Brain microvascular endothelial cell (primary cell): ENCODE results near the gene LATS2.
"Not testable (repeated sequence)": the region's sequence is repeated elsewhere in the genome, so short reads cannot be mapped to it uniquely, and the experiment has no call there.

Experiments used
- DNase-seq: peaks from one replicate; pipeline ENCODE4 v3.0.0-alpha.2; 2020
- H3K27ac ChIP-seq: fragments of 250-450 bp; sonication (Bioruptor Pico); 2 replicates; pipeline ENCODE4 v1.5.1; 2020; ENCODE audit warnings: mild to moderate bottlenecking, moderate library complexity
- H3K27me3 ChIP-seq: fragments of 250-450 bp; sonication (Bioruptor Pico); replicated peaks from 2 replicates; pipeline ENCODE4 v1.5.1; 2020; ENCODE audit warnings: mild to moderate bottlenecking
- H3K36me3 ChIP-seq: fragments of 250-450 bp; sonication (Bioruptor Pico); replicated peaks from 2 replicates; pipeline ENCODE4 v1.5.1; 2020; ENCODE audit warnings: mild to moderate bottlenecking
- H3K4me3 ChIP-seq: 2 replicates; pipeline ENCODE4 v1.5.1; 2011; ENCODE audit warnings: low read depth, mild to moderate bottlenecking, control low read depth, low read length, moderate library complexity
- in situ Hi-C: cut with HindIII; loops from 2 replicates; pipeline ENCODE4 v1.10.0; 2017; ENCODE audit warnings: low sequenced_read_pairs, low pct_ligation_motif_present
- TF ChIP-seq, protein P1 (sequence below): IDR thresholded peaks from 2 replicates; pipeline ENCODE4 v1.5.1; 2011; ENCODE audit warnings: low read depth, mild to moderate bottlenecking, moderate library complexity, low read length, control low read depth, inconsistent platforms; ENCODE audit errors: missing control alignments

LATS2 gene

DNA sequence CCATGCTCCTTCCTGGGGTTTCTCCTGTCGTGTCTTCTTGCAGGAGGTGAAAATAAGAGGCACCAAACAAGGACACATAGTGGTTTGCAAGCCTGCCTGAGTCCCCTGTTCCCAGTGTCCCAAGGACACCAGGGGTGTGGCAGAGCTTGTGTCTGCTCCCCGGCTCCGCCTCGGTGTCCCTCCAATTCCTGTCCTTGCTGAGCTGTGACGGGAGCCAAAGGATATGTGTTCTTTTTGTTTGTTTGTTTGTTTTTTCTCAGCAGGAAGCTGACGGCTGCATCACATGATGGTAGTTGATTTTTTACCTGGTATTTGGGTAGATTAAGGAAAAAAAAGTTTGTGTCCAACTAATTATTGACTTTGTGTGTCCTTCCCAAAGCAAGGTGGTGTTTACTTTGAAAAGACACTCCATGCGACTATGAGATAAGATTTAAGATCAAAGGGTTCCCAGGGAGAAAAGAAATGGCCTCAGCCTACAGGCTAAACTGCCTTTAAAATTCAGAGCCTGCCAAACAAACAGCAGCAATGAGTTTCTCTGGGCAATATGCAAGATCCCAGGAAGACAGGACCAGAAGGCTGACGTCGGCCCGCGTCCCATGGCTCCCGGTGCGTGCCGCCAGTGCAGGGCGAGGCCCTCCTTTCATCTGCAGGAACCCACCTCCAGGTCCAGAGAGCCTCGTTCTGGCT, 108.0 kb downstream of the LATS2 start:
- H3K27me3 ChIP-seq: no peaks in the 10 kb centered on the region
- TF ChIP-seq, protein P1, sequence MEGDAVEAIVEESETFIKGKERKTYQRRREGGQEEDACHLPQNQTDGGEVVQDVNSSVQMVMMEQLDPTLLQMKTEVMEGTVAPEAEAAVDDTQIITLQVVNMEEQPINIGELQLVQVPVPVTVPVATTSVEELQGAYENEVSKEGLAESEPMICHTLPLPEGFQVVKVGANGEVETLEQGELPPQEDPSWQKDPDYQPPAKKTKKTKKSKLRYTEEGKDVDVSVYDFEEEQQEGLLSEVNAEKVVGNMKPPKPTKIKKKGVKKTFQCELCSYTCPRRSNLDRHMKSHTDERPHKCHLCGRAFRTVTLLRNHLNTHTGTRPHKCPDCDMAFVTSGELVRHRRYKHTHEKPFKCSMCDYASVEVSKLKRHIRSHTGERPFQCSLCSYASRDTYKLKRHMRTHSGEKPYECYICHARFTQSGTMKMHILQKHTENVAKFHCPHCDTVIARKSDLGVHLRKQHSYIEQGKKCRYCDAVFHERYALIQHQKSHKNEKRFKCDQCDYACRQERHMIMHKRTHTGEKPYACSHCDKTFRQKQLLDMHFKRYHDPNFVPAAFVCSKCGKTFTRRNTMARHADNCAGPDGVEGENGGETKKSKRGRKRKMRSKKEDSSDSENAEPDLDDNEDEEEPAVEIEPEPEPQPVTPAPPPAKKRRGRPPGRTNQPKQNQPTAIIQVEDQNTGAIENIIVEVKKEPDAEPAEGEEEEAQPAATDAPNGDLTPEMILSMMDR: no peak
- no peak overlapping the region for H3K27ac ChIP-seq
- in situ Hi-C loops: no loop called here
- no peaks in the 10 kb centered on the region for H3K36me3 ChIP-seq
- DNase-seq: no peak
- no peak overlapping the region for H3K4me3 ChIP-seq

DNA sequence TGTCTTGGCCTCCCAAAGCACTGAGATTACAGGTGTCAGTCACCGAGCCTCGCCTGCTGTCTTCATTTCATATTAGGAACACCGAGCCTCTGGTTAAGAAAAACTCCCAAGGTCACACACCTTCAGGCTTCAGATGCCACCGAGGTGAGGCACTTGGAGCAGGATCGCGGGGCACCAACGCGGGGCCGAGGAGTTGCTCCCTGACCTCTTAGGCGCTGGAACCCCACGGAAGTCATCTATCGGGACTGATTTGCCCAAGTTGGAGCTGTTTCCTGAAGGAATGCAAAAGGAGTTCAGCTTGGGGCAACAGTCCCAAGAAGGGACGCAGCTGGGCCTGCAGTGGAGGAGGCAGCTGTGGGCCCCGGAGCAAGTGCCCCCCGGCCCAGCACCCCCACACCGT, 108.5 kb downstream of the LATS2 start:
- no peak overlapping the region for H3K27ac ChIP-seq

DNA sequence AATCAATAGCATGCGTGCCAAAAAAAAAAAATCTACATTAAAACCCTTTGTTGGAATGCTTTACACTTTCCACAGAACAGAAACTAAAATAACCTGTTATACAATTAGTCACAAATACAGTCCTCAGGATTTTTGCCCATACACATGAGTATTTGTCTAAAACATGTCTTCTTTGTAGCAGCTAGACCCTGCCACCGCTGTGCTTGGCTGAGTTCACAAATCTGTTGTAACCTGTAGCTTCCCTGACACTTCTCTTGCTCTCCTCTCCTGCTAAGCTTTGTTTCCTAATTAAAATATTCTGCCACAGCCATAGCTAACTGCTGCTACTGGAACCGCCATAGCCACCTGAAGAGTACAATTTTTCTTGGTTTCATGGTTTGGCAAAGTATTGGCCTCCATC, 113.4 kb downstream of the LATS2 start:
- DNase-seq, H3K4me3 ChIP-seq, H3K27ac ChIP-seq, H3K36me3 ChIP-seq, H3K27me3 ChIP-seq, in situ Hi-C loops: not testable (repeated sequence)

More for the DNA sequence above, 108.5 kb downstream of the LATS2 start:
- no peak overlapping the region for H3K4me3 ChIP-seq
- no peak for DNase-seq
- no peaks in the 10 kb centered on the region for H3K27me3 ChIP-seq
- TF ChIP-seq, protein P1: no peak
- in situ Hi-C loops: no loop called here
- no peaks in the 10 kb centered on the region for H3K36me3 ChIP-seq

DNA sequence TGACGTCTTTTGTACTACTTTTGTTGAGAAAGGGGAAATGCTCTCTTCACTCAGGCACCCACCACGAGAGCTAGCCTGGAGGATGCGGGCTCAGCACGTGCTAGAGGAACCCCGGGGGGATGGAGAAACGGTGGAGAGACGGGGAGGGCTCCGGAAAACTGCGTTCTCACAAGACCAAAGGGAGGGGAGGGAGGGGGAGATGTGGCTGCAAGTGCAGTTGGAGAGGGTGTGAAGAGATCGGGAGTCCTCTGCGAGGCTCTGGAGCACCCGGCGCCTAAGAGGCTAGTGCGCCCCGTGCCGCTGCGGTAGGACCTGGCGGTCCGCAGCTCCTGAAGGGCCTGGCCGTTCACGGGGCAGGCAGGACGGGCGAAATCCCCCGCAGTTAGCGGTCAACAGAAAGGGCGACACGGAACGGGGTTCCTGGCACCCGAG, 115.4 kb downstream of the LATS2 start:
- Histone ChIP-seq H3K36me3 (no peaks in the 10 kb centered on the region), H3K27ac (no peak overlapping the region), H3K4me3 (peak overlapping the region; percentile 32), H3K27me3 (no peaks in the 10 kb centered on the region)
- DNase-seq: no peak
- TF ChIP-seq, protein P1: peak; percentile 5
- in situ Hi-C loops: no loop called here

DNA sequence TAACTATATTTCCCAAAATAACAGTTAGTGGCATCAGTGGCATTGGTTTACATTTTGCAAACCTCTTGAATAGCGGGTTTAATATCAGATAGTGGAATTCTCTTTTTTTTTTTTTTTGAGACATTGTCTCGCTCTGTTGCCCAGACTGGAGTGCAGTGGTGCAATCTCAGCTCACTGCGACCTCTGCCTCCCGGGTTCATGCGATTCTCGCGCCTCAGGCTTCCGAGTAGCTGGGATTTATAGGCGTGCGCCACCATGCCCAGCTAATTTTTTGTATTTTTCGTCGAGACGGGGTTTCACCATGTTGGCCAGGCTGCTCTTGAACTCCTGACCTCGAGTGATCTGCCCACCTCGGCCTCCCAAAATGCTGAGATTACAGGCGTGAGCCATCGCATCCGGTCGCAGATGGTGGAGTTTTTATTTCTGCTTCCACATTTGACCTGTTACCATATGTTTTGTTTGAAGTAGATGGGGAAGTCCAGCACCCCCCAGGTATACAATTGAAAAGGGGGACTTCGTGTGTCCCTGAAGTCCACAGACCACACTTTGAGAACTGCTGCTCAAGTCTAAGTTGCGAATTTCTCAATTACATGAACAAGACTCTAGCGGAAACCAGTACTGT, 118.3 kb downstream of the LATS2 start:
- H3K27ac ChIP-seq: peak overlapping the region; percentile 58
- H3K27me3 ChIP-seq: no peaks in the 10 kb centered on the region
- no peaks in the 10 kb centered on the region for H3K36me3 ChIP-seq
- no peak for DNase-seq
- H3K4me3 ChIP-seq: no peak overlapping the region
- in situ Hi-C loops: no loop called here
- TF ChIP-seq, protein P1: no peak

DNA sequence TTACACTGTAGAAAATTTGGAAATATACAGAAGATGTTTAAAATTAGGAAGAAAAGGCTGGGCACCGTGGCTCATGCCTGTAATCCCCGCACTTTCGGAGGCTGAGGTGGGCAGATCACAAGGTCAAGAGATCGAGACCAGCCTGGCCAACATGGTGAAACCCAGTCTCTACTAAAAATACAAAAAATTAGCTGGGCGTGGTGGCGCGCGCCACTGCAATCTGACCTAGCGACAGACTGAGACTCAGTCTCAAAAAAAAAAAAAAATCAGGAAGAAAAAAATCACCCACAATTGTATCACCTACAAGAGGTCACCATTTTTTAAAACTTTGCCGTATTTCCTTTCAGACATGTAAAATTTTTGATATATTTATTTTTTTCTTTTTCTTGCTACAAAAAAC, 120.9 kb downstream of the LATS2 start:
- H3K27me3 ChIP-seq, DNase-seq, H3K36me3 ChIP-seq, H3K27ac ChIP-seq, H3K4me3 ChIP-seq, in situ Hi-C loops: not testable (repeated sequence)

DNA sequence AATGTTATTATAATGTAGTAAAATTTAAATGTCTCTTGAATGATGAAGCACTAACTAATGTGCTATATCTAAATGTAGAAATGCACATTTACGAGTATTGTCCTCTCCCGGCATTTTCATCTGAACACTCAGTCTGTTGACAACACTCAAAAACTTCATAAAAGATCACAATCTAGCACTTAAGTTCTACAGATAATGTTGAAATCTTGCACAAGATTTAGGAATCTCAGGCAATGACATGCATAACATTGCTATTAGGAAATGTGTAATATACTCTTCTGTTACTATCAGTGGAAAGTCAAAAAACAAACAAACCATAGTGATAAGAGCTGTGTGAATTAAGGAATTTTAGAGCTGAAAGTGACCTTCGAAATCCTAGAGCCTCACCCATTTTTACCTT, 121.3 kb downstream of the LATS2 start:
- H3K27me3 ChIP-seq: no peaks in the 10 kb centered on the region
- H3K27ac ChIP-seq: peak overlapping the region; percentile 7
- H3K4me3 ChIP-seq: no peak overlapping the region
- no peak for DNase-seq
- in situ Hi-C loops: no loop called here
- TF ChIP-seq, protein P1: no peak
- no peaks in the 10 kb centered on the region for H3K36me3 ChIP-seq
